ENCODE data around the gene APOBEC3G. TPM values are rescaled to one million over a fixed set of nuclear protein-coding genes. Genes with fewer than 3 reads are reported as not detected.

Gene APOBEC3G
- total and polyA plus RNA-seq, 5 donors: 6.2 to 9.4 (median 6.7) TPM

- H3K27ac ChIP-seq (ENCODE audit: low read length): no peak overlapping the region
- WGBS: 66% methylated on average over 15 of the region's 15 CpGs
- H3K9me3 ChIP-seq (ENCODE audit: control insufficient read depth, low read length): no peaks in the 10 kb centered on the region
- no peaks in the 10 kb centered on the region for H3K4me1 ChIP-seq (ENCODE audit: control insufficient read depth, insufficient read depth, low read length)
- no peak for ATAC-seq
- intact Hi-C loops (cut with DNase I): loop anchor here in 1 of 4 donors (10.0 kb wide), 1 partner anchor 106 kb away; no protein-coding TSS in a partner anchor
- DNase-seq: no peak
- H3K27me3 ChIP-seq (ENCODE audit: control insufficient read depth, insufficient read depth): no peaks in the 10 kb centered on the region
- no peak overlapping the region for H3K4me3 ChIP-seq (ENCODE audit: low read length)
Measured at GRCh38 chr22:39110631-39111561, 33.8 kb downstream of the APOBEC3G start.

- Histone ChIP-seq H3K27ac (ENCODE audit: low read length) (no peak overlapping the region), H3K4me3 (ENCODE audit: low read length) (no peak overlapping the region), H3K27me3 (ENCODE audit: control insufficient read depth, insufficient read depth) (no peaks in the 10 kb centered on the region), H3K4me1 (ENCODE audit: control insufficient read depth, insufficient read depth, low read length) (no peaks in the 10 kb centered on the region), H3K9me3 (ENCODE audit: control insufficient read depth, low read length) (no peaks in the 10 kb centered on the region)
- intact Hi-C loops (cut with DNase I): loop anchor here in 1 of 4 donors (10.0 kb wide), 1 partner anchor 109 kb away; no protein-coding TSS in a partner anchor
- WGBS: 37% methylated on average over 6 of the region's 6 CpGs
- ATAC-seq (no peak), DNase-seq (no peak)
Measured at GRCh38 chr22:39114112-39114511, 37.0 kb downstream of the APOBEC3G start.

DNA sequence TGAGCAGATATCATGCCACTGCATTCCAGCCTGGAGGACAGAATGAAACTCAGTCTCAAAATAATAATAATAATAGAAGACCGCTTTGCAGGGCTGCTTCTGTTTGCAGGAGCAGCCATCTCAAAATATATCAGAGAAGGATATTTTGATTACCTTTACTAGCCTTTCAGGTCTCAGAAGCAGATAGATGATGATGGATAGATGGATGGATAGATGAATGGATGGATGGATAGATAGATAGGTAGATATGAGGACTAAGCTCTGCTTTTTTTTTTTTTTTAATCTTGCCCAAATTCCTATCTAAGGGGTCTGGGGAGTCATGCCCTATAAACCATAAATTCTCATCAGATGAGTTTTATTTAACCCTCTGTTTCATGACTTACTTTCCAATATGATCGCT lies 38.5 kb downstream of the APOBEC3G start:
- no peak overlapping the region for H3K4me3 ChIP-seq (ENCODE audit: low read length)
- DNase-seq (no peak), ATAC-seq (no peak)
- 93% methylated on average over 2 of the region's 2 CpGs for WGBS
- no peaks in the 10 kb centered on the region for H3K9me3 ChIP-seq (ENCODE audit: control insufficient read depth, low read length)
- H3K4me1 ChIP-seq (ENCODE audit: control insufficient read depth, insufficient read depth, low read length): no peaks in the 10 kb centered on the region
- intact Hi-C loops (cut with DNase I): loop anchor here in 1 of 4 donors (10.0 kb wide), 1 partner anchor 111 kb away; no protein-coding TSS in a partner anchor
- no peaks in the 10 kb centered on the region for H3K27me3 ChIP-seq (ENCODE audit: control insufficient read depth, insufficient read depth)
- no peak overlapping the region for H3K27ac ChIP-seq (ENCODE audit: low read length)

DNA sequence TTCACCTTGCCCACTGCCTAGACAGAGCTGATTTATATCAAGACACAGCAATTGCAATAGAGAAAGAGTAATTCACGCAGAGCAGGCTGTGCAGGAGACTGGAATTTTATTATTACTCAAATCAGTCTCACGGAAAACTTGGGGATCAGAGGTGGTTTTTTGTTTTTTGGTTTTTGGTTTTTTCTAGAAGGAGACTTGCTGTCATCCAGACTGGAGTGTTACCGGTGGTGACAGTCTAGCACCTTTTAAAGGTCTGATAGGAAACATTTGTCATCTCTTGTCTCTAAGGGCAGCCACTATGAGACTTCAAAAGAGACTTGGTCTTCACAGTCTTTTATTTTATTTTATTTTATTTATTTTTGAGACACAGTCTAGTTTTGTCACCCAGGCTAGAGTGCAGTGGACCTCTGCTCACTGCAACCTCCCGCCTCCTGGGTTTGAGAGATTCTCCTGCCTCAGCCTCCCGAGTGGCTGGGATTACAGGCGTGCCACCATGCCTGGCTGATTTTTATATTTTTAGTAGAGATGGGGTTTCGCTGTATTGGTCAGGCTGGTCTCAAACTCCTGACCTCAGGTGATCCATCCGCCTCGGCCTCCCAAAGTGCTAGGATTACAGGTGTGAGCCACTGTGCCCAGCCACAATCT lies 39.0 kb downstream of the APOBEC3G start:
- WGBS: 83% methylated on average over 9 of the region's 9 CpGs
- no peaks in the 10 kb centered on the region for H3K27me3 ChIP-seq (ENCODE audit: control insufficient read depth, insufficient read depth)

GRCh38 chr22:39117585-39118191 lies 40.6 kb downstream of the APOBEC3G start:
- peak in 1 of 3 donors; percentile 76 for DNase-seq
- Histone ChIP-seq H3K27ac (ENCODE audit: low read length) (no peak overlapping the region), H3K27me3 (ENCODE audit: control insufficient read depth, insufficient read depth) (no peaks in the 10 kb centered on the region), H3K4me3 (ENCODE audit: low read length) (no peak overlapping the region), H3K9me3 (ENCODE audit: control insufficient read depth, low read length) (no peaks in the 10 kb centered on the region), H3K4me1 (ENCODE audit: control insufficient read depth, insufficient read depth, low read length) (no peaks in the 10 kb centered on the region)
- peak in 1 of 2 donors; percentile 29 for ATAC-seq
- intact Hi-C loops (cut with DNase I): loop anchor here in 1 of 4 donors (10.0 kb wide), 1 partner anchor 113 kb away; no protein-coding TSS in a partner anchor
- 63% methylated on average over 14 of the region's 14 CpGs for WGBS

More for the DNA sequence above, 39.0 kb downstream of the APOBEC3G start:
- Histone ChIP-seq H3K4me3 (ENCODE audit: low read length) (no peak overlapping the region), H3K4me1 (ENCODE audit: control insufficient read depth, insufficient read depth, low read length) (no peaks in the 10 kb centered on the region), H3K9me3 (ENCODE audit: control insufficient read depth, low read length) (no peaks in the 10 kb centered on the region), H3K27ac (ENCODE audit: low read length) (no peak overlapping the region)
- intact Hi-C loops (cut with DNase I): loop anchor here in 1 of 4 donors (10.0 kb wide), 1 partner anchor 111 kb away; no protein-coding TSS in a partner anchor
- DNase-seq: no peak
- no peak for ATAC-seq

DNA sequence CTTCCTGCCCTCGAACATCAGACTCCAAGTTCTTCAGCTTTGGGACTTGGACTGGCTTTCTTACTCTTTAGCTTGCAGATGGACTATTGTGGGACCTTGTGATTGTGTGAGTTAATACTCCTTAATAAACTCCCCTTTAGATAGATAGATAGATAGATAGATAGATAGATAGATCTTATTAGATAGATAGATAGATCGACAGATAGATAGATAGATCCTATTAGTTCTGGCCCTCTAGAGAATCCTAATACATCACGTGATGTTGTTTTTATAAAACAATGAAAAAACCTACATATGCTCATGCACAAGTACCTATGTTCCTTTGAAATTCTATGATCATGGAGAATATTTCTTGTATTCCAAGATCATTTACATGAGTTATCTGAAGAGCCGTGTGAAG lies 43.9 kb downstream of the APOBEC3G start:
- H3K4me1 ChIP-seq (ENCODE audit: control insufficient read depth, insufficient read depth, low read length): no peaks in the 10 kb centered on the region
- no peaks in the 10 kb centered on the region for H3K9me3 ChIP-seq (ENCODE audit: control insufficient read depth, low read length)
- no peak overlapping the region for H3K4me3 ChIP-seq (ENCODE audit: low read length)
- ATAC-seq (no peak), DNase-seq (no peak)
- intact Hi-C loops (cut with DNase I): loop anchor here (5.0 to 10.0 kb wide), 5 partner anchors 106 to 346 kb away; partner anchors contain the start of genes APOBEC3C (in 1 of the 4) and CBX6 (in 1 of the 4)
- no peaks in the 10 kb centered on the region for H3K27me3 ChIP-seq (ENCODE audit: control insufficient read depth, insufficient read depth)
- no peak overlapping the region for H3K27ac ChIP-seq (ENCODE audit: low read length)
- 85% methylated on average over 4 of the region's 4 CpGs for WGBS

DNA sequence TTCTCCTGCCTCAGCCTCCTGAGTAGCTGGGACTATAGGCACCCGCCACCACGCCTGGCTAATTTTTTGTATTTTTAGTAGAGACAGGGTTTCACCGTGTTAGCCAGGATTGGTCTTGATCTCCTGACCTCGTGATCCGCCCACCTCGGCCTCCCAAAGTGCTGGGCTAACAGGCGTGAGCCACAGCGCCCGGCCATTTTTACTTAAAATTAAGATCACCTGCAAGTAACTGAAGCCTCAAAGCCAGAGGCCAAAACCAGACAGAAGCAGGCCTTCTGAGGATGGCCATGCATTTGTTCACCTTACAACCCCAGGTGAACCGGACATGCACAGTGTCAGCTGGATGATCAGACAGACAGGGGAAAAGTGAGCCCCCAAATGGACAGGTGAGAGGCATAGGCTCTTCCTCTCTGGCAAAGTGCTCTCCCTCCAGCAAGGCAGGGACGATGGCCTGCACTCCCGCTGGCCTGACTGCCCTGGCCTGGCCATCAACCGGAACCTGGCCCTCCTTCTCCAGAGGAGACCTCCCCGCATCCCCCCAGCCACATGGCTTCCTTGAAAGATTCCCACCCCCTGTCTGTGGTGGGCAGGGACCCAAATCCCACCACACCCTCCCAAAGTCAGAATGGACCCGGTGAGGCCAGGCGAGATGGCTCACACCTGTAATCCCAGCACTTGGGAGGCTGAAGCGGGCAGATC lies 45.8 kb downstream of the APOBEC3G start:
- no peaks in the 10 kb centered on the region for H3K4me1 ChIP-seq (ENCODE audit: control insufficient read depth, insufficient read depth, low read length)
- H3K27me3 ChIP-seq (ENCODE audit: control insufficient read depth, insufficient read depth): no peaks in the 10 kb centered on the region
- ATAC-seq (no peak), DNase-seq (no peak)
- no peaks in the 10 kb centered on the region for H3K9me3 ChIP-seq (ENCODE audit: control insufficient read depth, low read length)
- intact Hi-C loops (cut with DNase I): loop anchor here (5.0 to 10.0 kb wide), 5 partner anchors 108 to 348 kb away; partner anchors contain the start of genes APOBEC3C (in 1 of the 4) and CBX6 (in 1 of the 4)
- 93% methylated on average over 17 of the region's 17 CpGs for WGBS
- no peak overlapping the region for H3K4me3 ChIP-seq (ENCODE audit: low read length)
- no peak overlapping the region for H3K27ac ChIP-seq (ENCODE audit: low read length)

DNA sequence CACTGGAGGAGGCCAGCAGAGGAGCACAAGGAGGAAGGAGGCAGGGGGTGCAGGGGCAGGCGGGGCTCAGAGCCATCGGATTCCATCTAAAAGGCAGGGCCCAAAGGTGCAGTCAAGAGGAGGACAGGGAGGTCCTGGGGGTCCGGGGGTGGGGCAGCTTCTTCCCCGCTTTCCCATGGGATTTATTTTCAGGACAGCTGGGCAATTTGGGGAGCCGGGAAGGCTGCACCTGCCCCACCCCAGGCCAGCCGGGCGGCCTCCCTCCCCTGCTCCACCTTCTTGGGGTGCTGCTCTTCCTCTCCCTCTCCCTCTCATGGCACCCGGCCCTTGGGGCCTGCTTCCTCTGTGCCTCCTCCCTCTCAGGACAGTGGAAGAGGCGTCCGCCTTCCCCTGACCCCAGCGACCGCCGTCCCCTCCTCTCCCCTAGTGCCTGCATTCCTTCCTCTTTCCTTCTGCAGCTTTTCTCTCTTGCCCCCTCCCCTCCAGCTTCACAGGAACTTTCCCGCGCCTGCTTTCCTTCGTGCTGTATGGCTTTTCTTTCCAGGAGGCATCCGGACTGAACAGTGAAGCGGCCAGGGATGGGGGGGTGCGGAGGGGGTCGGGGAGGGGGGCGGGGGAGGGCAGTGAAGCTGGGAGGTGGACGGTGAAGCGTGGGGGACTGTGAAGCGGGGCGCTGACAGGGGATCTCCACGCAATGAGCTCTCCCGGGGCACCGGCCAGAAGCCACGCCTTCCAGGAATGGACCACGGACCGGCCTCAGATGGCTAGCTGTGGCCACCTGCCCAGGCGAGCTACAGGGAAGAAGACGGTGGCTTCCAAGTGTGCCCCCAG lies 46.9 kb downstream of the APOBEC3G start:
- peak; percentile 33 to 36 for ATAC-seq
- Histone ChIP-seq H3K27me3 (ENCODE audit: control insufficient read depth, insufficient read depth) (no peaks in the 10 kb centered on the region), H3K27ac (ENCODE audit: low read length) (no peak overlapping the region), H3K4me1 (ENCODE audit: control insufficient read depth, insufficient read depth, low read length) (no peaks in the 10 kb centered on the region), H3K9me3 (ENCODE audit: control insufficient read depth, low read length) (no peaks in the 10 kb centered on the region), H3K4me3 (ENCODE audit: low read length) (no peak overlapping the region)
- WGBS: 22% methylated on average over 32 of the region's 33 CpGs
- peak in 1 of 3 donors; percentile 49 for DNase-seq
- intact Hi-C loops (cut with DNase I): loop anchor here (5.0 to 10.0 kb wide), 5 partner anchors 109 to 349 kb away; partner anchors contain the start of genes APOBEC3C (in 1 of the 4) and CBX6 (in 1 of the 4)

GRCh38 chr22:39125622-39126021 lies 48.5 kb downstream of the APOBEC3G start:
- intact Hi-C loops (cut with DNase I): loop anchor here (5.0 to 10.0 kb wide), 5 partner anchors 111 to 351 kb away; partner anchors contain the start of gene APOBEC3C (in 1 of the 4)
- WGBS: 91% methylated on average over 5 of the region's 5 CpGs
- Histone ChIP-seq H3K27ac (ENCODE audit: low read length) (no peak overlapping the region), H3K9me3 (ENCODE audit: control insufficient read depth, low read length) (no peaks in the 10 kb centered on the region), H3K4me3 (ENCODE audit: low read length) (no peak overlapping the region), H3K27me3 (ENCODE audit: control insufficient read depth, insufficient read depth) (no peaks in the 10 kb centered on the region), H3K4me1 (ENCODE audit: control insufficient read depth, insufficient read depth, low read length) (no peaks in the 10 kb centered on the region)
- no peak for ATAC-seq
- no peak for DNase-seq
